K562 (cell line): ENCODE data around the gene BCAS3. TPM values are rescaled to one million over a fixed set of nuclear protein-coding genes. Genes with fewer than 3 reads are reported as not detected.

ENCODE experiments used
- ASH1L ChIP-seq: fragments of 450-650 bp; IDR thresholded peaks from 2 replicates; pipeline ENCODE4 v1.6.1; 2018; ENCODE audit warnings: borderline replicate concordance, mild to moderate bottlenecking, low read depth; ENCODE audit not compliant: partially characterized antibody
- CEBPG ChIP-seq, 3 experiments: fragments of 200-800 bp in 1 of 3; sonication (Bioruptor generic) in 1 of 3; sonication (generic) in 1 of 3; formaldehyde crosslinking in 1 of 3; IDR thresholded peaks in 2 of 3; conservative IDR thresholded peaks in 1 of 3; 2 replicates each; pipeline versions ENCODE4 v1.6.1 to v1.8.0; 2016 to 2022; ENCODE audit warnings: missing compliant biosample characterization in 2 of 3, missing genetic modification characterization in 2 of 3, mild to moderate bottlenecking in 1 of 3, missing genetic modification reagents in 1 of 3
- MEF2D ChIP-seq: conservative IDR thresholded peaks from 2 replicates; pipeline ENCODE4 v1.6.1; 2016; ENCODE audit warnings: low read depth, missing genetic modification characterization, missing compliant biosample characterization
- NFXL1 ChIP-seq: fragments of 450-650 bp; formaldehyde crosslinking; IDR thresholded peaks from 2 replicates; pipeline ENCODE4 v1.4.0; 2021; ENCODE audit warnings: mild to moderate bottlenecking
- PHF21A ChIP-seq: fragments of 450-650 bp; IDR thresholded peaks from 2 replicates; pipeline ENCODE4 v1.6.1; 2017; ENCODE audit warnings: low read depth, borderline replicate concordance
- SOX6 ChIP-seq: fragments of 450-650 bp; IDR thresholded peaks from 2 replicates; pipeline ENCODE4 v1.6.1; 2014; ENCODE audit warnings: mild to moderate bottlenecking
- SPI1 ChIP-seq: IDR thresholded peaks from 2 replicates; pipeline ENCODE4 v1.6.1; 2011; ENCODE audit warnings: low read depth, low read length, control low read depth, borderline replicate concordance
- SREBF2 ChIP-seq: sonication (generic); formaldehyde crosslinking; IDR thresholded peaks from 2 replicates; pipeline ENCODE4 v1.4.0; 2020; ENCODE audit warnings: mild to moderate bottlenecking, missing genetic modification reagents
- ZFX ChIP-seq: sonication (generic); formaldehyde crosslinking; IDR thresholded peaks from 2 replicates; pipeline ENCODE4 v1.8.0; 2022; ENCODE audit warnings: mild to moderate bottlenecking, missing genetic modification reagents, moderate library complexity
- ZNF212 ChIP-seq: fragments of 450-650 bp; formaldehyde crosslinking; IDR thresholded peaks from 2 replicates; pipeline ENCODE4 v1.4.0; 2020; ENCODE audit warnings: mild to moderate bottlenecking
- ZNF253 ChIP-seq: fragments of 250-450 bp; sonication (Bioruptor Pico); conservative IDR thresholded peaks from 2 replicates; pipeline ENCODE4 v1.6.1; 2021; ENCODE audit warnings: mild to moderate bottlenecking
- polyA plus RNA-seq, 8 experiments: library from polyadenylated mRNA; depleted of rRNA in 4 of 8; stranded (reverse) in 5 of 8; unstranded in 3 of 8; fragments of >200 nt; fragmentation: Nextera tagmentation in 2 of 8; fragmentation: Illumina TruSeq in 1 of 8; extraction: Ambion mirVana in 2 of 8; extraction: Trizol in 1 of 8; gene quantifications; 2 replicates each; pipeline versions ENCODE4 v1.2.1 to v1.2.3, GENCODE V29; 2011 to 2014; ENCODE audit warnings: inconsistent platforms in 1 of 8, missing spikeins in 1 of 8
- total RNA-seq, 7 experiments: library from RNA; depleted of rRNA in 6 of 7; stranded (reverse); fragments of >200 nt in 6 of 7; fragmentation: Illumina TruSeq in 2 of 7; extraction: Trizol in 2 of 7; gene quantifications; 2 replicates each; pipeline versions ENCODE4 v1.2.1 to v1.2.3, GENCODE V29; 2011 to 2021; ENCODE audit warnings: low replicate concordance in 1 of 7
- TF ChIP-seq, protein P1 (sequence below): fragments of 450-650 bp; formaldehyde crosslinking; IDR thresholded peaks from 2 replicates; pipeline ENCODE4 v1.4.0; 2022; ENCODE audit warnings: mild to moderate bottlenecking, moderate library complexity
- TF ChIP-seq, protein P2 (sequence below): sonication (generic); formaldehyde crosslinking; IDR thresholded peaks from 2 replicates; pipeline ENCODE4 v1.8.1; 2023; ENCODE audit warnings: mild to moderate bottlenecking, missing genetic modification reagents
- TF ChIP-seq, protein P3 (sequence below), 2 experiments: fragments of 450-650 bp; formaldehyde crosslinking in 1 of 2; IDR thresholded peaks; 2 replicates each; pipeline versions ENCODE4 v1.4.0 to v1.6.1; 2014 to 2020; ENCODE audit warnings: mild to moderate bottlenecking in 2 of 2, borderline replicate concordance in 1 of 2, low read depth in 1 of 2

The BCAS3 gene
- total and polyA plus RNA-seq, 9 of the 15 experiments (the other 6 are each of a cell fraction or from before 2014, with no cell fraction given) = 1.9 to 5.5 (median 3.5) TPM

DNA sequence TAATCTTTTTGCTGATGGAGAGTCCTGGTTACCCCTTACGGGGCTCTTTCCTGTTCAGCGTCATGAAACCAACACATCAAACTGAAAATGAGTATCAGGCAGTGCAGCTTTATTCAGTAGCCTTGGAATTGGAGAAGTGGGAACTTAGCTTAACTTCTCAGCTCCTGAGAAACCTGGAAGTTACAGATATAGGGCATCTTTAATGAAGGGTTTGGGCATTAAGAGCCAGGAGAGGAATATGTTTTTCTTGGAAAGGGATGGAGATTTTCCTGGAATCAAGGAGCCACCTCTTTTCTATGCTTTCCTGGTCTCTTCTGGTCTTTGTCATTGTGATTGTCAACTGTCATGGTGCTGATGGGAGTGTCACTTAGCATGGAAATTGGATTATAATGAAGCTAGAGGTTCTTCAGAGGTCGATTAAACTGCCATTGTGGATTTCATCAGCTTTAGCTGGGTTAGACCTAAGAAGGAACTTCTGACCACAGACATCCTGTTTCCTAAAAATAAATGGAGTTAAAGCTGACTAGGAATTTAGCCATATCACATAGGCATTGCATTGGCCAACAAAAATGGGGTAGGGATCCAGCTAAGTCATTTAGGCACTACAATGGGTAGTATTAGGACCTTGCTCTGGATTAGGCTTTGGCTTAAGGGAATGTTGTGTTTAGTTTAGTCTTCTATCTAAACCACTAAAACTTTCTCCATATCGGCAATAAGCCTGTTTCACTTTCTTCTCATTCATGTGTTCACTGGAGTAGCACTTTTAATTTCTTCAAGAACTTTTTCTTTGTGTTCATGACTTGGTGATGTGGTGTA lies 186.4 kb downstream of the BCAS3 start (continued):
- no peak for TF ChIP-seq SPI1
- TF ChIP-seq ZNF253 = no peak
- no peak for TF ChIP-seq ZNF212
- TF ChIP-seq MEF2D = no peak
- no peak for TF ChIP-seq ASH1L
- no peak for TF ChIP-seq CEBPG (CRISPR knock-in tag; IDR thresholded peaks at IDR 0.05)
- TF ChIP-seq CEBPG (tag; conservative IDR thresholded peaks at IDR 0.05 in 1 of 2, IDR thresholded peaks at IDR 0.05 in 1 of 2) = peak; percentile 64 to 71
- no peak for TF ChIP-seq PHF21A
- no peak for TF ChIP-seq SREBF2 (CRISPR knock-in tag)
- TF ChIP-seq, protein P1, sequence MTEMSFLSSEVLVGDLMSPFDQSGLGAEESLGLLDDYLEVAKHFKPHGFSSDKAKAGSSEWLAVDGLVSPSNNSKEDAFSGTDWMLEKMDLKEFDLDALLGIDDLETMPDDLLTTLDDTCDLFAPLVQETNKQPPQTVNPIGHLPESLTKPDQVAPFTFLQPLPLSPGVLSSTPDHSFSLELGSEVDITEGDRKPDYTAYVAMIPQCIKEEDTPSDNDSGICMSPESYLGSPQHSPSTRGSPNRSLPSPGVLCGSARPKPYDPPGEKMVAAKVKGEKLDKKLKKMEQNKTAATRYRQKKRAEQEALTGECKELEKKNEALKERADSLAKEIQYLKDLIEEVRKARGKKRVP (CRISPR knock-in tag) = peak; percentile 58; the same call in 1 of the 2 replicates
- TF ChIP-seq, protein P2, sequence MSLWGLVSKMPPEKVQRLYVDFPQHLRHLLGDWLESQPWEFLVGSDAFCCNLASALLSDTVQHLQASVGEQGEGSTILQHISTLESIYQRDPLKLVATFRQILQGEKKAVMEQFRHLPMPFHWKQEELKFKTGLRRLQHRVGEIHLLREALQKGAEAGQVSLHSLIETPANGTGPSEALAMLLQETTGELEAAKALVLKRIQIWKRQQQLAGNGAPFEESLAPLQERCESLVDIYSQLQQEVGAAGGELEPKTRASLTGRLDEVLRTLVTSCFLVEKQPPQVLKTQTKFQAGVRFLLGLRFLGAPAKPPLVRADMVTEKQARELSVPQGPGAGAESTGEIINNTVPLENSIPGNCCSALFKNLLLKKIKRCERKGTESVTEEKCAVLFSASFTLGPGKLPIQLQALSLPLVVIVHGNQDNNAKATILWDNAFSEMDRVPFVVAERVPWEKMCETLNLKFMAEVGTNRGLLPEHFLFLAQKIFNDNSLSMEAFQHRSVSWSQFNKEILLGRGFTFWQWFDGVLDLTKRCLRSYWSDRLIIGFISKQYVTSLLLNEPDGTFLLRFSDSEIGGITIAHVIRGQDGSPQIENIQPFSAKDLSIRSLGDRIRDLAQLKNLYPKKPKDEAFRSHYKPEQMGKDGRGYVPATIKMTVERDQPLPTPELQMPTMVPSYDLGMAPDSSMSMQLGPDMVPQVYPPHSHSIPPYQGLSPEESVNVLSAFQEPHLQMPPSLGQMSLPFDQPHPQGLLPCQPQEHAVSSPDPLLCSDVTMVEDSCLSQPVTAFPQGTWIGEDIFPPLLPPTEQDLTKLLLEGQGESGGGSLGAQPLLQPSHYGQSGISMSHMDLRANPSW (CRISPR knock-in tag) = no peak
- no peak for TF ChIP-seq SOX6
- no peak for TF ChIP-seq NFXL1 (CRISPR knock-in tag)
- no peak for TF ChIP-seq ZFX
- TF ChIP-seq, protein P3, sequence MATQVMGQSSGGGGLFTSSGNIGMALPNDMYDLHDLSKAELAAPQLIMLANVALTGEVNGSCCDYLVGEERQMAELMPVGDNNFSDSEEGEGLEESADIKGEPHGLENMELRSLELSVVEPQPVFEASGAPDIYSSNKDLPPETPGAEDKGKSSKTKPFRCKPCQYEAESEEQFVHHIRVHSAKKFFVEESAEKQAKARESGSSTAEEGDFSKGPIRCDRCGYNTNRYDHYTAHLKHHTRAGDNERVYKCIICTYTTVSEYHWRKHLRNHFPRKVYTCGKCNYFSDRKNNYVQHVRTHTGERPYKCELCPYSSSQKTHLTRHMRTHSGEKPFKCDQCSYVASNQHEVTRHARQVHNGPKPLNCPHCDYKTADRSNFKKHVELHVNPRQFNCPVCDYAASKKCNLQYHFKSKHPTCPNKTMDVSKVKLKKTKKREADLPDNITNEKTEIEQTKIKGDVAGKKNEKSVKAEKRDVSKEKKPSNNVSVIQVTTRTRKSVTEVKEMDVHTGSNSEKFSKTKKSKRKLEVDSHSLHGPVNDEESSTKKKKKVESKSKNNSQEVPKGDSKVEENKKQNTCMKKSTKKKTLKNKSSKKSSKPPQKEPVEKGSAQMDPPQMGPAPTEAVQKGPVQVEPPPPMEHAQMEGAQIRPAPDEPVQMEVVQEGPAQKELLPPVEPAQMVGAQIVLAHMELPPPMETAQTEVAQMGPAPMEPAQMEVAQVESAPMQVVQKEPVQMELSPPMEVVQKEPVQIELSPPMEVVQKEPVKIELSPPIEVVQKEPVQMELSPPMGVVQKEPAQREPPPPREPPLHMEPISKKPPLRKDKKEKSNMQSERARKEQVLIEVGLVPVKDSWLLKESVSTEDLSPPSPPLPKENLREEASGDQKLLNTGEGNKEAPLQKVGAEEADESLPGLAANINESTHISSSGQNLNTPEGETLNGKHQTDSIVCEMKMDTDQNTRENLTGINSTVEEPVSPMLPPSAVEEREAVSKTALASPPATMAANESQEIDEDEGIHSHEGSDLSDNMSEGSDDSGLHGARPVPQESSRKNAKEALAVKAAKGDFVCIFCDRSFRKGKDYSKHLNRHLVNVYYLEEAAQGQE (IDR thresholded peaks at IDR 0.05; ENCODE audit: borderline replicate concordance) = no peak
- TF ChIP-seq, protein P3 (CRISPR knock-in tag; IDR thresholded peaks at IDR 0.05; ENCODE audit: low read depth) = no peak
